C4-2B (cell line): ENCODE data around the gene SPRR3.

Experiments
- H3K27ac ChIP-seq: fragments of 450-650 bp; 2 replicates; pipeline ENCODE4 v1.5.1; 2017
- ZFX ChIP-seq: fragments of 450-650 bp; IDR thresholded peaks from 2 replicates; pipeline ENCODE4 v1.6.1; 2017
- TF ChIP-seq, protein P1 (sequence below): fragments of 450-650 bp; conservative IDR thresholded peaks from 2 replicates; pipeline ENCODE4 v1.5.1; 2017; ENCODE audit warnings: mild to moderate bottlenecking

SPRR3 gene

DNA sequence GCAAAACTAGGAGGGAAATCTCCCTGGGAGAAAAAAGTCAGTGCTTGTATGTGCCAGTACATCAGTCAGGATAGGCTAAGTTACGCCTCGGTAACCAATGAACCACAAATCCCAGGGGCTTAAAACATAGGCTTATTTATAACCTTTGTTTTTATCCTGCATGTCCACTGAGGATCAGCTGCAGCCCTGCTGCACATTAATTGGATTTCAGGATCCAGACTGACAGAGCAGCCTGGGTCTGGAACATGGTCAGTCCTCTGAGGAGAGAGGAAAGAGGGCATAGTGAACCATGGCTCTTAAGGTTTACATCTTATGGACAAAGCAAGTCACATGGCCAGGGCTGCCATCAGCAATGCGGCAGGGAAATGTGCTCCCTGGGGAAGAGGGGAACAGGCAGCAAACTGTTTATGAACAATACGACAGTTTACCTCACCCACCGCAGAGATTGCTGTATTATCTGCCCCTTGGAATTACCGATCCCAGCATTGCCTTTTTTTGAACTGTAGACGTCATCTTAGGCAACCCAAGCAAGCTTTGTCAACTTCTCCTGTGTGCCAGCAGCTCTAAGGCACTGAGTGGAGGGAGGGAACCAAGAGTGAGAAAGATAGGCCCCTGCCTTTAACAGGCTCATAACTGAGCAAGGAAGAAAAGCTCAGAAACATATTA, 40.2 kb upstream of the SPRR3 start:
- no peak overlapping the region for H3K27ac ChIP-seq
- TF ChIP-seq, protein P1, sequence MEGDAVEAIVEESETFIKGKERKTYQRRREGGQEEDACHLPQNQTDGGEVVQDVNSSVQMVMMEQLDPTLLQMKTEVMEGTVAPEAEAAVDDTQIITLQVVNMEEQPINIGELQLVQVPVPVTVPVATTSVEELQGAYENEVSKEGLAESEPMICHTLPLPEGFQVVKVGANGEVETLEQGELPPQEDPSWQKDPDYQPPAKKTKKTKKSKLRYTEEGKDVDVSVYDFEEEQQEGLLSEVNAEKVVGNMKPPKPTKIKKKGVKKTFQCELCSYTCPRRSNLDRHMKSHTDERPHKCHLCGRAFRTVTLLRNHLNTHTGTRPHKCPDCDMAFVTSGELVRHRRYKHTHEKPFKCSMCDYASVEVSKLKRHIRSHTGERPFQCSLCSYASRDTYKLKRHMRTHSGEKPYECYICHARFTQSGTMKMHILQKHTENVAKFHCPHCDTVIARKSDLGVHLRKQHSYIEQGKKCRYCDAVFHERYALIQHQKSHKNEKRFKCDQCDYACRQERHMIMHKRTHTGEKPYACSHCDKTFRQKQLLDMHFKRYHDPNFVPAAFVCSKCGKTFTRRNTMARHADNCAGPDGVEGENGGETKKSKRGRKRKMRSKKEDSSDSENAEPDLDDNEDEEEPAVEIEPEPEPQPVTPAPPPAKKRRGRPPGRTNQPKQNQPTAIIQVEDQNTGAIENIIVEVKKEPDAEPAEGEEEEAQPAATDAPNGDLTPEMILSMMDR = no peak
- TF ChIP-seq ZFX = no peak

DNA sequence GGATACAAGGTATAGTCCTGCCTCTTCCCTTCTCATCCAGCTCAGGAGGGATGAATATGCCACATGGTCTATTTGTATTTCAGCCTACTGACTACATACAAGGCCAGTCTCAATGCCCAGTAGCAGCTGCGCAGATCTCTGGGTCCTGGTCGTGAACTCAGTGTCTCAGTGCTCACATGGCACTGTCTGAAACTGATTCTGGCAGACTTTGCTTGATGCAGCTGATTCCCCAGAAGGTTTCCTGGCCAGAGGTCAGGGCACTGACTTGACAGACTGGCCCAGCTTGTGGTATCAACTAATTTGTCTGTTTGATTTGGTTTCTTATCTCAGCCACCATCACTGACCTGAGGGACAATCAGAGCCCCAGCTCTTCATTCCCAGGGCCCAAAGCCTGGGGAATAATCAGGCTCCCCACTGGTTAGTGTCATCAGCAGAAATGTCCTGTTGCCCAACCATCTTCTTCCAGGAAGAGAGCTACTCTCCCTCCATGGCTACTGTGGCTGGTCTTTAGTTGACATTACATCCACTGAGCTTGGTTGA, 38.6 kb upstream of the SPRR3 start:
- TF ChIP-seq ZFX = no peak
- TF ChIP-seq, protein P1 = no peak
- H3K27ac ChIP-seq = peak overlapping the region; percentile 1; the same call in 1 of the 2 replicates

DNA sequence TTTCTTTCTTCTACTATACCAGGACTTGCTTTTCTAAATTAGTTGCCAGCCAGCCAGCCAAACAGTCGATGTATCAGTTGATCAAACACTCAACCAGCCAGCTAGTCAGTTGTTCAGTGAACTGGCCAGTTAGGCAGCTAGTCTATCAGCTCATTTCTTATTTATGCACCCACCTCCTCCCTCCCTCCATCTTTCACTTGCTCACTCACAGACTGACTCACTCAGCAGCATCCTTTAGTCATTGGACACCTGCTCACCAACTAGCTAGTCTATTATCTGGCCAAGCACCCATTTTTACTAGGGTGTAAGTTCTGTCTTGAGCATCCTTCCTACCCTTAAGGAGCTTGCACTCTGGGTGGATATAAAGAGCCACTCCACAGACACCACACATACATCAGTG, 37.0 kb upstream of the SPRR3 start:
- TF ChIP-seq, protein P1 = no peak
- TF ChIP-seq ZFX = no peak
- no peak overlapping the region for H3K27ac ChIP-seq

DNA sequence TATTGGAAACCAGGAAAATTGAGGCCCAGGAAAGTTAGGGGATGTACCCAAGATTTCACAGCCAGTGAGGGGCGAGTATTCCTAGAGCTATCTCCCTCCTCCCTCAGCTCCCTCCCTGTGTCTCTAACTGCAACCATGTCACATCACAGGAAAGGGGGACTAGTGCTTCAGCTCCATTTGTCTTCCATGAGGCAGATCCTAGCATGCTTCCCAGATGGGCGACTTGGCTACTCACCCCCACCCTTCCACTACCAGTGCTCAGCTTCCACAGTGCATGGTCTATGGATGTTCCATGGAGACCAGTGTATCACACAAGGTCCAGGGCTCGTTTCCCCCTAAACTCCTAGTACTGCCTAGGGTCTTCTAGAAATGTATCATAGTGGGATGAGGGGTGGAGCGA, 35.7 kb upstream of the SPRR3 start:
- no peak overlapping the region for H3K27ac ChIP-seq

DNA sequence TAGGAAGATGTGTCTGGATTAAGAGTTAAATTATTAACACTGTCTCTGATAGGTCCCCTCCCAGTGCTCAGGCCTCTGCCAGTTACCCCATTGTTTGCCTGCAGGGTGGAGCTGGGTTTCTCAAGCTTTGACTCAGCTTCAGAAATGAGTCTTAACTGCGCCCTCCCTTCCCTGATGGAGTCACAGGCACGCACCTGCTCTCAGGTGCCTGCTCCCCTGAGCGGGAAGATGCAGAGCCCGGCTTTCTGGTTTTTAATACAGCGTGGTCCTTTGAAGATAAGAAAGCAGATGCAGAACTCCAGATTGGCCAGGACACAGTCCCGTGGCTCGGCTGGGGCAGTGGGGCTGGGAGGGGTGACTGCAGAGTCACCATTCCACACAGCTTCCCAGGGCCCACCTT, 34.3 kb upstream of the SPRR3 start:
- H3K27ac ChIP-seq = no peak overlapping the region
- TF ChIP-seq, protein P1 = no peak
- TF ChIP-seq ZFX = no peak

More for the DNA sequence above, 35.7 kb upstream of the SPRR3 start:
- TF ChIP-seq, protein P1 = no peak
- TF ChIP-seq ZFX = no peak

DNA sequence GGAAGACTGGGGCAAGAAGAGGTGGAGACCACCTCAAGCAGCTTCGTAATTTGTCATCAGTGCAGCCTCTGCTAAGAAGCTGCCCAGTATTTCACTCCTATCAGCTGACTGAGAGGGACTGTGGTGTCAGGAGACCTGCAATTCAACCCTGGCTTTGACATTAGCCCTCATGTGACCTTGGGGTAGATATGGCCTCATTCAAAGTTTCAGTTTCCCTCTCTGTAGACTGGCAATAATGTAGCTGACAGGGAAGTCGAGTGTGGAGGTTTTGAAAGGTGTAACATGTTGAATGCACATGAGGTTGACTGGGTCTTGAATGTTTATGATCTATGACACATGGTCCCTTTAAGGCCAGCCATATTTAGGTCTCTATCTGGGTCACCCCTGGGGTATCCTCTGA, 33.3 kb upstream of the SPRR3 start:
- TF ChIP-seq, protein P1 = no peak
- no peak for TF ChIP-seq ZFX

DNA sequence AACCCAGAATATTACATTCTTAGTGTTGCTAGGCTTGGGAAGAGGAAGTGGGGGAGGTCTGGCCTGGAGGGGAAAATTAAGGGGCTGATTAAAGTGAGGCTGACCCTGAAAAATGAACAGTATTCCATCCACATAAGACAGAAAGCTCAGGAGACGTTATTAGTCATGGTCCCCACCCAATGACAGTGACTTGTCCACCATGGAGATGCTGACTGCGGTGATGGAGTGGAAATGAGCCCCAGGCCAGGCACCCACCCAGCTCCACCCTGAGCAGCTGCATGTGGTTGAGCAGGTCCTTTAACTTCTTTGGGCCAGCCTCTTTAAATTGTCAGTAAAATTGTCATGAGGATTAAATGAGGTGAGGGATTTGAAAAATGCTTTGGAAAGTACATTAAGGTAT, 32.5 kb upstream of the SPRR3 start:
- no peak overlapping the region for H3K27ac ChIP-seq
- TF ChIP-seq, protein P1 = no peak
- no peak for TF ChIP-seq ZFX

More for the DNA sequence above, 33.3 kb upstream of the SPRR3 start:
- H3K27ac ChIP-seq = no peak overlapping the region
